ENCODE measurements around the gene ABCB9.
"Not testable (repeated sequence)": the region's sequence is repeated elsewhere in the genome, so short reads cannot be mapped to it uniquely, and the experiment has no call there.

The ABCB9 gene

DNA sequence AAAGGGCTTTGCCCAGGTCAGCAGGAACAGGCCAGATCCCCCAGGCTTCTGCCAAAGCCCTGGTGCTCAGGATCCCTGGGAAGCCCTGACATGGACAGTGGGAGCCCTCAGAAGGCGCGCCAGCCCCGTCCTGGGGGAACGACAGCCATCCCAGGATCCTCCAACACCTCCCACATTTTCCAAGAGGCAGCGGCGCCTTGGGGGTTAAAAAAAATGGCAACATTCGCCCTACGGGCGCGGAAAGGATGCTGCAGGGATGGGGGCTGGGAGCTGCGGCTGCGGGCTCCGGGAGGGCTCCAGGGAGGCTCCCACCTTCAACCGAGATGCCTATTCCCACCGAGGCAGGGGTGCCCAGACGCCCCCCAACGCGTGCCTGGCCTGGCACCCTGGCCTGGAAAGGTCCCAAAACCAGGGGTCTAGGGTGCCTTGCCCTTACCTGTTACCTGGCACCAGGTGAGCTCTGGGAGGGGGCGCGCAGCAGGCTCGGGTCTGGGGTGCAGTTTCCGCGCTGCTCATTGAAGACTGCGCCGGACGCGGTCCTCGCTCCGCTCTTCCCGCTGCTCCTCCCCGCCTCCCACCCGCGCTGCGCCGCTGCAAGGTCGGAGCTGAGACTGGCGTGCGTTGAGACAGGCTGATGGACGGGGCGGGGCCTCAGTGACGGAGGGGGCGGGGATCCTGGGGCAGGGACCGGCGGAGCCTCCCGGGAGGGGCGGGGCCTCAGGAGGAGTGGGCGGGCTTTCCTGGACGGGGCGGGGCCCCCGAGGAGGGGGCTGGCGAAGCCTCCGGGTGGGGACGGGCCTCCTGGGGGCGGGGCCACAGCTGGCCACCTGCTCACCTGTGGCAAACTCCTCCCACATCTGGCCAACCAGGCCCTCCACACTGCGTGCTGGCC is at the start of gene ABCB9:
Gene ABCB9, minus strand, starts transcription at position 613 of the 892 bp plus-strand sequence. CDS start 6,228 bp downstream, outside the sequence.
- peak; percentile 96 for DNase-seq

DNA sequence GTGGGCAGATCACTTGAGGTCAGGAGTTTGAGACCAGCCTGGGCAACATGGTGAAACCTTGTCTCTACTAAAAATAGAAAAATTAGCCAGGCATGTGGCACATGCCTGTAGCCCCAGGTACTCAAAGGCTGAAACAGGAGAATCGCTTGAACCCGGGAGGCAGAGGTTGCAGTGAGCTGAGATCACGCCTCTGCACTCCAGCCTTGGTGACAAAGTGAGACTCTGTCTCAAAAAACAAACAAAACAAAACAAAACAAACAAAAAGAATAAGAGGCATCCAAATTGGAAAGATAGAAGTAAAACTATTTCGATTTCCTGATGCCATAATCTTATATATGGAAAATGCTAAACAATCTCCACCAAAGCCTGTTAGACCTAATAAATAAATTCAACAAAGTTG is 48.2 kb upstream of the ABCB9 start:
- not testable (repeated sequence) for DNase-seq

DNA sequence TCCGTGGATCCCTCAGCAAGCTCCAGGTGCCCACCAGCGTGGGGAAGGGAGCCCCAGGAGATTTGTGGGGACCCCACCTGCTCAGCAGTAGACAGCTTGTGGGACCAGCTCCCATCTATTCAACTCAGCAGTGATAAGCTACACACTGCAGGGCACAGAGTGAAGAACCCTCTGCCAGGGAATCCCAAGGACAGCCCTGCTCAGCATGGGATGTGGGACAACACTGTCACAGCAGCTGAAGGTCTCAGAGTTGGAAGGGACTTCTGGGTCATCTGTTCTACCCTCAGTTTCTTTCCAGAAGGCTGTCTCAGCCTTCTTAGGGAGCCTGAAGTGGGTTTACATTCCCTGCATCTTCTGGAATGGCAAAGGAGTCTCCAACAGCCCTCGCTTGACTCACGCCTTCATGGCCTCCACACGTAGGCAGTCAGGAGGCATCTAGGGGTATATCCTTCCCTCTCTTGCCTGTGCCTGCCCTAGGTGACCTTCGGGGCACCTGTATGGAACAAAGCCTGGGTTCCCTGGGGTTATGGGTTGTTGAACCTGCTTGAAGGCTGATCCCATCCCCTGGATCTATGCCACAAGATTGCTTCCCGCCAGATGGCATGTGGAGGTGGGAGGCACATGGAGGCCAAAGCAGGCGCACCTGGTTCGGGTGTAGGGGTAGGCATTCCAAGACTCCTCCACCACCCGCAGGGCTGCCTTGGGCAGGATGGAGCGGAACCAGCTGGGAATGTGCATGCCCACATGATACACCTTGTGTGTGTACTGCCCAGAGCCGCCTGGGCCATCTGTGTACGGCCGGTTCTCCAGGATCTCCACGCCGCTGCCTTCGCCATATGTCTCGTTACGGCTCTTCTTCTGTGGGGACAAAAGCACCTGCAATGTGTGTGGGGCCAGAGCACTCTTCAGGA is 47.2 kb upstream of the ABCB9 start:
- no peak for DNase-seq

DNA sequence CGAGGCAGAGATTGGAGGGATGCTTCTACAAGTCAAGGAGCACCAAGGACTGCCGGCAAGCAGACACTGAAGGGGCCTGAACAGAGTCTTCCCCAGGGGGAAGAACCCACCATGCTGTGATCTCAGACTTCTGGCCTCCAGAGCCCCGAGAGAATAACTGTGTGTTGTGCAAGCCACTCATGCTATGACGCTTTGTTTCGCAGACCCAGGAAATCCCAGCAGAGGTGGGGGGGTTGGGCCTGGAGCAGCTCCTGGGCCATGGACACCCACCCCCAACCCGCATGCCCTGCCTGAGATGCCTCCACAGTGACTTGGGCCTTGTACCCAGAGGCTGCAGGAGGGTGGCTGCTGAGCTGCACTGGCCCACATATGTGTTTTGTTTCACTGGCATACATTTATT is 45.4 kb upstream of the ABCB9 start:
- DNase-seq, result no peak

DNA sequence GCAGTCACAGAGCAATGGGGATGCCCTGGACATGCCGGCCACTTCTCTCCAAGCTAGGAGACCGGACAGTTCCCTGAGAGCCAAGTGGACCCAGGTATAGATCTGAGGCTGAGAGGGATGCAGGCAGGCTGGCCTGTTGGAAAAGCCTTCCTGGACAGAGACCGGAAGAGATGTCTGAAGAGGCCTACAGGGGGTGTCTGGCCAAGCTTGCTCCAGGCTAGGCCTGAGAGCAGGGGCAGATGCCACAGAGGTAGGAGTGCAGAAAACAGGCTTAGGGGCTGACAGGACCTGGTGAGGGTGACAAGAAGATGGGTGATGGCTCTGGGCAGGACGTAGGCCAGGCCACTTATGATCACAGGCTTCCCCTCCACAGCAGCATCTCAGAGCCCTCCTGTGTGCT is 44.4 kb upstream of the ABCB9 start:
- DNase-seq, result no peak

DNA sequence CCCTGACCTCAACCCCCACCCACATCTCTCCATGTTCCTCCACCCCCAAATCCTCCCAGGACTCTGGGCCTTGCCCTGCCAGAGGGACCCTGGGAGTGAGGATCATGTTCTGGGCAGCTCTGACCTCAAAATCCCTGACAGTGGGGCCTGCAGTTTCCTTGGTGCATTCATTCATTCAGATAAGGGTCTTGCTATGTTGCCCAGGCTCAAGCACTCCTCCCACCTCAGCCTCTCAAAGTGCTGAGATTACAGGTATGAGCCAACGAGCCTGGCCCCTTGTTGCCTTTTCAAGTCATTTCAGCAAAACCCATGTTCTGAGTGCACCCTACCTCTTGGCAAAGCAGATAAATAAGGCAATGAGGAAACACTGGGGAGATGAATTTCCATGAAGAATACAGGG is 43.8 kb upstream of the ABCB9 start:
- DNase-seq, result no peak

DNA sequence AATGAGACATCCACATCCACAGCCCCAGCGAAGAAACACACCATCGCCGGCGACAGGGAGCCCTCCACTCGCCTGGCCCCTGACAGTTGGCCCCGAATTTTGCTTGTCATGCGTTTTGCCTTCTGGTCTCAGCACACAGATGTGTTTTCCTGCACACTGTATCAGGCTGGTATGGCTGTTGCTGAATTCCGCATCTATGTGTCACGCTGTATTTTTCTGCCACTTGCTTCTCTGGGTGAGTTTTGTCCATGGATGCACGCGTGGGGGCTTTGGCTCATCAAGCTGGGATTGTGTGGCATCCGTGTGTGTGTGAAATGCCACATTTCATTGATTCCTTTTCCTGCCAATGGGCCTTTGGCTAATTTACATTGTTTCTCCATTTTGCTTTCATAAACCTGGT is 40.7 kb upstream of the ABCB9 start:
- no peak for DNase-seq

DNA sequence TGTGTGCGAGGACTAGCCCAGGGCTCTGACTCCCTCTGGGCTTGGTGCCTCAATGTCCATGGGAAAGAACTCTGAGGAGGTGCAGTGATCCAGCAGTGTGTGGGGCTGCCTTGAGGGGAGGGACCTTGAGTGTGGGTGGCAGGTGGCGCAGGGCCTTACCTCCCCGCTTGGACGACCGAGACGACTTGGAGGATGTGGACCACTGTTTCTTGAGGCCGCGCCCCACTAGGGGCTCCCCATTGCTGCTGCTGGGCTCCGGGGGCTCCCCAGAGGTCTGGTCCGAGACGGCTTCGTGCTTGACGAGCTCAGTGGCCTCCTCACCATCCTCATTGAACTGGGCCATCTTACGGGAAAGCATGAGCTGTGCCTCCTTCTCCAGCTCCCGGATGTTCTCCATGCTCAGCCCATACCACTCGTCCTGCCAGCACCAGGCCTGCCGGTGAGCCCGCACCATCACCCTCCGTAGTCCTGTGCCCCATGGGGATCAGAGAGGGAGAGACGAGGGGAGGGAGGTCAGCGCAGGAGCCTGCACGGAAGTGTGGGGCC is 38.9 kb upstream of the ABCB9 start:
- no peak for DNase-seq

DNA sequence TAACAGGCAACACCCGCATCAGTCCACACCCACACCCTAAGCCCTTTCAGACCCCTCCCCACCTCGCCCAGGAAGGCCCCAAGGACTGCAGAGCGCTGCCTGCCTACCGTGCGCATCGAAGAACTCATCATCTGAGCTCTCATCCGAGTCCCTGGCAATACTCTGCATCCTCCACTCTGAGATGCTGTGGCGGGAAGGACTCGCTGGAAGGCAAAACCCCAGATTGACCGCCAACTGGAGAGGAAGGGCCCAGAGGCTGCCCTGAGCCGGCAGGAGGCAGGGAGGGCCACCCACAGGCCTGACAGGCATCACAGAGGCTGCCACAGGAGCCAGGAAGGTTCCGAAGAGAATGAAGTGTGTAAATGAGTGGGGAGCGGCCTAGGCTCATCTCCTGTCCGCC is 38.0 kb upstream of the ABCB9 start:
- no peak for DNase-seq

DNA sequence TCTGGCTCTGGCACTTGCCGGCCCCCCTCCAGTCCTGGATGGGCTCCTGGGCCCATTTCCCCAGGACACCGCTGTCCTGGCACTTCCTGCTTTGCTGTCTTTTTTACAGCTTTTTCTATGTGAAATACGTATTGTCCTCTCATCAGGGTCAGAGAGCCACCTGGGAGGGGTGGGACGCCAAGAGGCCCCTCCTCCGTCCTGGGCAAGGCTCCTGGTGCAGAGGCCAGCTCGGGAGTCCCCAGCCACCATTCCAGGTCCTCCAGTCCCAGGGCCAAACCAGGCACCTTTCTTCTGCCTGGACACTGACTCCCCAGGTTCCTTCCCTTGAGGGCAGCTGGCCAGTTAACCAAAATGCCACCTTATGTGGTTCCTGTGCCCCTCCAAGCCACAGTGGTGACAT is 37.0 kb upstream of the ABCB9 start:
- no peak for DNase-seq

DNA sequence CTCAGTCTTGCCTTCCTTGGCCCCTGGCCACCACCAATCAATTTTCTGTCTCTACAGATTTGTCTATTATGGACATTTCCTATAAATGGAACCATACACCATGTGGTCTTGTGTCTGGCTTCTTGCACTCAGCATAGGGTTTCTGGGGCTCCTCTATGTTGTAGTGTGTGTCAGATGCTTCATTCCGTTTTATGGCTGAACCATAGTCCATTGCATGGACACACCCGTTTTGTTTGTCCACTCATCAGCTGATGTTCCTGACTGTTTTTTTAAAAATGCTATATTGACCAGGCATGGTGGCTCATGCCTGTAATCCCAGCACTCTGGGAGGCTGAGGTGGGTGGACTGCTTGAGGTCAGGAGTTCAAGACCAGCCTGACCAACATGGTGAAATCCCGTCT is 35.2 kb upstream of the ABCB9 start:
- no peak for DNase-seq

DNA sequence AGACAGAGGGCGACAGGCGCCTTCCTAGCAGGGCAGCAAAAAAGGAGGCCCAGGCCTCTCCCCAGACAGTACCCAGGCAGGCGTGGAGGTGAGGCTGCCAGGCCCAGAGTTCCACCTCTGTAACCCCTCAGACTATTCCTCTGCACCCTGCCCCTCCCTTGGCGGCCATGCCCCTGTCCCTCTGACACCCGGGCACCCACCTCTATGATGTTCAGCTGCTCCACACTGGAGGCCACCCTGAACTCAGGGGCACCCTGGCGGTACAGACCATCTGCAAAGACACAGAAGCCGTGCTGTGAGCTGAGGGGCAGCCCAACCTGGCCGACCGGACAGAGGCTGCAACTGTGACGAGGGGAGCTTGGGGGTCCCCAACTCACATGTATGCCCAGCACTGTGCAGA is 34.3 kb upstream of the ABCB9 start:
- no peak for DNase-seq

DNA sequence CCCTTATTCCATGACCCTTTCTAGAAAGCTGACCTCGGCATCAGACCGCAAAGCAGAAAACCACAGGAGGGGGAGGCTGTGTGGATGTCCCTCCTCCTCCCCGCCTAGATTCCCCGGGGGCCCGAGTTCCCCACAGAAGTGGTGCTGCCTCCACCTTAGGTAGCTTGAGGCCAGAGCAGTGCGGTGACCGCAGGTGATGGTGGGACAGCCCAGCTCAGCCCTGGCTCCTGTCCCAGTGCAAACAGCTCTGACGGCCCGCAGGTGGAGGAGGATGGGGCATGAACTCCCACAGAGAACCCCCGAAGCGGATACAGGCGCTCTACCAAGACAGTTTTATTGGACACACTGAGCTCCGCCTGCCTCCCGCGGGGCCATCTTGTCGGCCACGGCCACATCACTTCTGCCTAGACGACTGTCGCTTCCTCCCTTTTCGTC is 33.7 kb upstream of the ABCB9 start:
- DNase-seq, result no peak

DNA sequence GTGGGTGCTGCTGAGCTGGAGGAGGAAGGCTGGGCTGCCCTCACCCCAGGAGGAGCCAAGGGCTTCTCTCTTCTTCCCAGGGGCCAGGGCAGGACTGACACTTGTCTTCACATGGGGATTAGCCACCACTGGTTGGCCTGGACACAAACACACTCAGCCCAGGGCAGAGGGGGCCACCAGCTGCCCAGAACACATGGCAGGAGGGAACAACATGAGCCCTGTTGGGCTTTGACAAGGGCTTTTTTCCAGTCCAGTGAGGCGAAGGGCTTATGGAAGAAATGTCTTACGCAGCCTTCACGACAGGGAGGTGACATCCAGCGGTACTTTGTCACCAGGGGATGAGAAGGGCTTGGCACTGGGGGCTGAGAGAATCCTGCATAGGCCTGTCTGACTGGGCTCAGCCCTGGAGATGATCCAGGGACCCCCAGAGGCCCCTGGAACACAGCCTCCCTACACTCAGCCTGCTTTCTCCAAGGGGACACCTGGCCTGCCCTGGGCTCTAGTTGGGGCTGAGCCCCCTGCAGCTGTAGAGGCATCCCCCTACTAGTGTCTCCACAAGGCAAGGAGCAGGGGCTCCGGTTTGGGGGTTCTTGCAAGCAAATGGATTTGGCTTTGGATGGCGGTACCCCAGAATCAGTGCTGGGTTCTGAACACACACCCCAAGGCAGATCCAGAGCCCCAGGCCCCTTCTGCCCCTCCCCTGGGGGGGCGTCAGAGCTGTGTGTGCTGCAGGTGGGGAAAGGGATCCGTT is 33.1 kb upstream of the ABCB9 start:
- no peak for DNase-seq

DNA sequence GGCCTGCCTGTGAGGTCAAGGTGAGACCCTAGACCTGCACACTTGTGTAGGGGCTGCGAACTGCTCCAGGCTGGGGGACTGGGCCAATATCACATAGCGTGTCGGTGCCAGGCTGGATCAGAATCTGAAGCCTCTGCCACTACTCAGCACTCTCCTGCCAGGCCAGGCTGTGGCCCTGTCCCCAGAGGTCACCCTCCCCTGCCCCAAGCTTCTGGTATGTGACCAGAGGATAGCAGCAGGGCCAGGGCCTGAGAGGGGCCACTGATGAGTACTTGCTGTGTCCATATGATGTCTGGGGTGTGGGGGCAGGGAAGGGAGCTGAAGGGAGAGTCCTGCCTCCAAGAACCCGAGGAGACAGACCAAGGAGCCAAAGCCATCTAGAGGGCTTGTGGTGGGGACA is 32.1 kb upstream of the ABCB9 start:
- no peak for DNase-seq

DNA sequence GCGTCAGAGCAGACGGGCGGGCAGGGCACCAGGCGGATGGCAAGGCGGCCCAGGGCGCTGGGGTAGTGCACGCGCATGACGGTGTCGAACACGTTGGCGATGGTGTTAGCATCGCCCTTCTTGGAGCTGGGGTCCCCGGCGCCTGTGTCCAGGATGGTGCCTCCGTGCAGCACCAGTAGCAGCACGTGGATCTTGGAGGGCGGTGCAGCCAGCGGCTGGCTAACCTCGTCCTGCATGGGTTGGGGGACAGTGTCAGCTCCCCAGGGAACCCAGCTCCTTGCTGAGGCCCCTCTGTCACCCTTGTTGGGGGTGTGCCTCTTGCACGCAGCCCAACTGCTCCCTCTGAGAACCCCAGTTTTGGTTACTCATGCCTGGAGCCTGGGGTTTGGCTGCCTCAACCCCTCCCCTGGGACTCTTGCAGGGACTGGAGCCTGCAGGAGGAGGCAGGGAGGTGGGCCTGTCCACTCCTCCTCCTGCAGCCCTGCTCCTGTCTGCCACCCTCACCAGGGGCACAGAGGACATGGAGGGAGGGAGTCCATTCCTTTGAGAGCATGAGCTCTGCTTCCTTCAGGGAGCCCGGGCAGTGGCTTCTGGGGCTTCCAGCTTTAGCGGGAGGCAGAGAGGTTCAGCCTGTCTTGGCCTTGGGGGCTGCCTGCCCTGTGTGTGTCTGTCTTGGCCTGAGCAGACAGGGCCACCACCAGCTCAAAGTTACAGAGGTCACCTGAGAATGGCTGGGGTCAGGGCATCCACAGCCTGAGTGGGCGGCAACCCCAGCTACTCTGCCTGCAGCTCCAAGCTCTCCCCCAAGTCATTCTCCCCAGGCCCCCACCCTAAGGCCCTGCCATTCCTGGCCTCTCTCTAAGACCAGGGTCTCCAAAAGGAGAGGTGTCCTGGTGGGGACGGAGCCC is 31.3 kb upstream of the ABCB9 start:
- no peak for DNase-seq

DNA sequence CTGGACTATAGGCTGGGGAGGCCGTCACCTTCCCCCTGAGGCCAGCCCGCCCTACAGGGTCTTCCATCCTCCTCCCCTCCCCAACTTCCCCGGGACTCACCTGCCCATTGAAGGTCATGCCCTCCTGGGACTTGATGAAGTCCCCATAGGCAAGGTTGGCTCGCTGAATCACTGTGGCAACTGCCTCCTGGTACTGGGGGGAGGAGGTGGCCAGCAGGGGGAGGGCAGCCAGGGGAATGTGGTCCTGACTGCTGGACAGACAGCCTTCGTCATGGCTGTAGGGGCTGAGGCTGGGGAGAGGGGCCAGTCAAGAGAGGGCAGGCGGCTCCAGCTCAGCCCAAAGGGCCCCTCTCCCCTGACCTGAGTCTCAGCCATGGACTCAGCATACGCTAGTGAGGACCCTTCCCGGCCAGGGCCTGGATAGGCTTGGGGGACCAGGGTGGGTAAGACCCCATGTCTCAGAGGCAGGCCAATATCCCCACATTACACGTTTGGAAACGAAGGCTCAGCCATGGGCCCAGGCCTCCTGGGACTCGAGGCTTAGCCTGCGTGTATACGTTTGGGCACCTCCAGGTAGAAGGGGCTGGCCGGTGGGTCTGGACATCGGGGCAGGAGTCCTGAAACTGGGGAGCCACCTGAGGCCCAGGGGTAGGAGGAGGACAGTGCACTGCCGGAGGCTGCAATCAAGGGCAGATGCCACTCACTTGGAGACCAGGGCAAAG is 30.5 kb upstream of the ABCB9 start:
- DNase-seq, result no peak

DNA sequence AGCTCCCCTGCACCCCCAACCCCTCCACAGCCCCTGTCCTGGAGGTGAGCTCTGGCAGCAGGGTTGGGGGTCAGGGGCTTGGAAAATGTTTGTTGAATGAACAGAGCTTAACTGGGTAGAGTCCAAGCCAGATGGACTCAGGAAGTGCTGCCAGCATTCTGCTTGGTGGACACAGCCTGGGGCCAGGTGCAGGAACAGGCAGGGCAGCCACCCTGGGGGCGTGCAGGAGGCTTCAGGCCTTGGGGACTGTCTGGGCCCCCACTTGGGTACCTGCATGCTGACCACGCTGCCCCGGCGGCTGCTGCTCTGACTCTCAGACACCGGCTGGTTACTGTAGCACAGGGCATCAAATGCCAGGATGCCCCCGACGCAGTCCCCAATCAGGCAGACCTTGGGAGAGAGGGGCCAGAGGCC is 29.9 kb upstream of the ABCB9 start:
- DNase-seq, result no peak

DNA sequence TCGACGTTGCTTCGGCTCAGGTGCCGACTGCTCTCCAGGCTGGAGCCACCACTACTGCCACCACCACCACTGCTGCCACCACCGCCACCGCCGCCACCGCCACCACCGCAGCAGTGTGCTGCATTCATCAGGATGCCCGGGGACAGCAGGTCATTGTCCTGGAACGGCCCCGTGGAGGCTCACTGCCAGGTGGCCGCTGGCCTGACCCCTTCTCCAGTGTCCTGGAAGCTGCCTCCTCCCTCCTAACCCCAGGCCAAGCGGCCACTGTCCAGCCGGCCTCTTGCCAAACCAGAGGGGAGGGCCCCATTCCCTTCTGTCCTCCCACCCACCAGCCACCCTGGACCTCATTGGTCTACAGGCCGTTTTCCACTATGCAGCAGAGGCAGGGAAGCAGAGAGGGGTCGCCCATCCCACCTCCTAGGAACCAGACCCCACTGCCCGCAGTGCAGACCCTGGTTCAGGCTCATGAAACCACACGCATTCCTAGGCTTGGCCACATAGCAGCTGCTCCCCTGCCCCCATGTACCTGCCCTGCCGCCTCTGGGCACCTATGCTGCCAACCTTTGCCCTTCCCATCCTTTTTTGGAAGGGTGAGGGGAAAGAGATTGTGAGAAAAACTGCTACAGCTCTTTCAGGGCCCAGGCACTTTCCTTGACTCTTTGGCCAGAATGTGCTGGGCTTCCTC is 29.4 kb upstream of the ABCB9 start:
- DNase-seq, result no peak

DNA sequence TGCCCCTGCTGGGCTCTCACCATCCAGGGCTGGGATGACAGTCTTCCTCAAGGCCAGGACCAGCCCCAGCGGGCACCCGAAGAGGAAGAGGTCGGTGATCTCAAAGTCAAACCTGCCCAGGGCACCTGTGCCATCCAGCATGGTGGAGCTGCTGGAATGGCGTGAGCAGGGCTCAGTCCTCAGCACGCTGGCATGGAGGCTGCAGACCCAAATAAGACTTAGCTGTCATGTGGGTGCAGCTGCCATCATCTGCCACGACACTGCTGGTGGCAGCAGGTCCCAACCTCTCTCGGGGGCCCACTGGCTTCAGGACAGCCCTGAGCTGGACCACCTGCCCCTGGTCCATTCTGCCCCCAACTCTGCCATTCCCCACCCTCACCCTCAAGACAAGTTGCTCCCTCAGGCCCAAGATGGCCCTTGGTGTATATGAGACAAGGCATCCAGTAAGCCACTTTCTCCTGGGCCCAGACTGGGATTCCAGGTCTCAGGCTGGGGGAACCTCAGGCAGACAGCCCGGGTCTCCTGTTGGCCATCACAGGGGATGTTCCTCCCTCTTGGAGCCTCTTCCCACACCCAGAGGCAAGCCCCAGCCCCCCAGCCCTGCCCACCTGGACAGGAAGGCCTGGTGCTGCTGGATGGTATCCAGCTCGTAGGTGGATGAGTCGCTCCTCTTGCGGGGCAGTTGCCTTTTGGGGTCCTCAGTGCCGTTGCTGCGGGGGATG is 28.7 kb upstream of the ABCB9 start:
- DNase-seq, result no peak

Measured in activated CD8-positive, alpha-beta memory T cell treated with anti-CD3 and anti-CD28 coated beads, Interleukin-2, amount 50 U/mL, for 48 hours (primary cell).